Jurkat, Clone E6-1 (cell line): ENCODE data around the gene MSL3.
A peak's percentile ranks its signal among the peaks of the same experiment; 100 is the strongest.

Source experiments
- DNase-seq: peaks from one replicate; pipeline ENCODE4 v3.0.0-alpha.2; 2011; ENCODE audit warnings: low read depth, low spot score
- H3K4me3 ChIP-seq: 2 replicates; pipeline ENCODE4 v1.5.1; 2011; ENCODE audit warnings: mild to moderate bottlenecking, low read length, control low read depth, moderate library complexity

MSL3 gene

DNA sequence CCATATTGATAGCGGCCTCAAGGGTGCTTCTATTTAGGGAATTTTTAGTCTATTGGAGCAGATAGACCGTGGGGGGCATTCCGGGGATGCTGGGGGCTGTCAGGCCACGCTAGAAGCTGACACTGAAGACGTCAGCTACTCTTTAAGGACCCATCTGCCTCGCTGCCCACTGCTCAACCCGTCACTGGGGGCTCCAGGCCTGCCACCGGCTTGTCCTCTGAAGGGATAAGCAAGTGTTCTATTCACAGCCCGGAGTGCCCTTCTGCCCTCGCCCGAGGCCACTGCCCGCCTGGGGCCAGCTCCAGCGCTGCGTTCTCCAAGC lies 679 bp upstream of the MSL3 start:
- no peak for DNase-seq
- peak overlapping the region; percentile 49 for H3K4me3 ChIP-seq

- DNase-seq, result peak; percentile 75
- peak overlapping the region; percentile 80 for H3K4me3 ChIP-seq
These were observed 549 bp downstream of the MSL3 start for GRCh38 chrX:11758400-11759171.

- H3K4me3 ChIP-seq, result peak overlapping the region; percentile 80
These were observed 1.1 kb downstream of the MSL3 start for GRCh38 chrX:11759172-11759460.

DNA sequence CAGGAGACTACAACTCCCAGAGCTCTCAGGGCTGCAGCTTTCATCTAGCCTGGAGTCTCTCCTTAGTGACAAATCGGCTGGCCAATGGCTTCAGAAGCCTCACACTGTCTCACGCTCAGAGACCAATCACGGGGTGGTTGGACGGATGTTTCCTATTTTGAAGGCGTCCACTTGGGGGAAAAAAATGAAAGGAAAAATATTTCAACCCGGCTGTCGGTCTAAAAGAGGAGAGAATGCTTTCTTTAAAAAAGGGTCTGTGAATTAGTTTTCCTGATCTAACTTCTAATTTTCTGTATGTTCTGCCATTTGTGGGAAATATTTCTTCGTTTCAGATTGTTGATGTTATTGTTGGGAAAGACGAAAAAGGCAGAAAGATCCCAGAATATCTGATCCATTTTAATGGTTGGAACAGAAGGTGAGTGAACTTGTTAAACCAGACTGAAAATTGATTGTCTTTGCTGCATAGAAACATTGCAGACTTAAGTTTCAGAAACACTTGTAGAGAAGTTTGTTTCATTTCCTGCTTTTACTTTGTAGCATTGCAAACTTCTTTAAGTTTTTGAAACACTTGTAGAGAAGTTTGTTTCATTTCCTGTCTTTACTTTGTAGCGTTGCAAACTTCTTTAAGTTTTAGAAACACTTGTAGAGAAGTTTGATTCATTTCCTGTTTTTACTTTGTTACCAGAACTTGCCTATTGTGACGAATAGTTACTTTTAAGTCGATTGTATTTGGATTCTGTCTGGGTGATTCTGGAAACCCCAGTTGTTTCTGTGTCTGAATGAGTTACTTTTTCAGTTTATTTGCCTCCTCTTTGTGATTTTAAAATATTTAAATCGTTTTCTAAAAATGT lies 1.6 kb downstream of the MSL3 start:
- DNase-seq, result peak; percentile 85
- H3K4me3 ChIP-seq, result peak overlapping the region; percentile 80

More at GRCh38 chrX:11759172-11759460, 1.1 kb downstream of the MSL3 start:
- no peak for DNase-seq

GRCh38 chrX:11760958-11761357 lies 2.9 kb downstream of the MSL3 start:
- no peak overlapping the region for H3K4me3 ChIP-seq
- DNase-seq, result no peak

- H3K4me3 ChIP-seq, result no peak overlapping the region
- no peak for DNase-seq
These were observed 6.6 kb downstream of the MSL3 start for GRCh38 chrX:11764602-11765067.

DNA sequence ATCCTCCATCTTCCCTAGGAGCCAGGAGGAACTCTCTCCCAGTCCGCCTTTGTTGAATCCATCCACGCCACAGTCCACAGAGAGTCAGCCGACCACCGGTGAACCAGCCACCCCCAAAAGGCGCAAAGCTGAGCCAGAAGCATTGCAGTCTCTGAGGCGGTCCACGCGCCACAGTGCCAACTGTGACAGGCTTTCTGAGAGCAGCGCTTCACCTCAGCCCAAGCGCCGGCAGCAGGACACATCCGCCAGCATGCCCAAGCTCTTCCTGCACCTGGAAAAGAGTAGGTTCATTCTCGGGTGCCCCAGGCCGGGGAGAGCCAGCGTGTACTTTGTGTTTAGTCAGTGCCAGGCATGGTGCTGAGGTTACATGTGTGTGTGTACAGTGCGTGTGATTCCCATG lies 7.4 kb downstream of the MSL3 start:
- DNase-seq, result no peak
- H3K4me3 ChIP-seq, result no peak overlapping the region

- no peak overlapping the region for H3K4me3 ChIP-seq
- DNase-seq, result no peak
These were observed 8.4 kb downstream of the MSL3 start for GRCh38 chrX:11766487-11766886.

GRCh38 chrX:11768039-11768438 lies 10.0 kb downstream of the MSL3 start:
- DNase-seq, result no peak
- no peak overlapping the region for H3K4me3 ChIP-seq

- no peak overlapping the region for H3K4me3 ChIP-seq
- peak; percentile 49 for DNase-seq
These were observed 12.3 kb downstream of the MSL3 start for GRCh38 chrX:11770320-11770719.

- H3K4me3 ChIP-seq, result no peak overlapping the region
- no peak for DNase-seq
These were observed 20.2 kb downstream of the MSL3 start for GRCh38 chrX:11778230-11778629.

GRCh38 chrX:11781133-11781532 lies 23.1 kb downstream of the MSL3 start:
- no peak overlapping the region for H3K4me3 ChIP-seq
- DNase-seq, result no peak

- no peak for DNase-seq
These were observed 23.8 kb downstream of the MSL3 start for GRCh38 chrX:11781734-11782370.

GRCh38 chrX:11784543-11784942 lies 26.5 kb downstream of the MSL3 start:
- no peak overlapping the region for H3K4me3 ChIP-seq
- DNase-seq, result no peak

More at GRCh38 chrX:11781734-11782370, 23.8 kb downstream of the MSL3 start:
- H3K4me3 ChIP-seq, result no peak overlapping the region

DNA sequence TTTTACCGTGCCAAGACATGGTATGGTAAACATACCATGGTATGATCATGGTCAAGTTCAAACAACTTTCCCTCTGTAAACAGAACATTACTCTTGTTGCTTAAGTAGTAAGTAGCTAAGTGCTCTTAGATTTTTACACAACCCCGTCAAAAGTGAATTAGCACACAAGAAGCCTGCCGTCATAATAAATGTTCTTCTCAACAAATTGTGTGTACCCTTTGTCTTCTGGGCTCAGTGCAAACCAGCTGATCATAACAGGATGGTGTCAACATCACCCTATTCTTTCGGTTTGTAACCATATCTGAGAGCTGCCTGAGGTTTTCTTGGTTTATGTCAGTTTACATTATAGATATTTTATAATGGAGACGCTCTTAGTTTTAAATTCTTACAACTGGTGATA lies 28.8 kb downstream of the MSL3 start:
- no peak overlapping the region for H3K4me3 ChIP-seq
- DNase-seq, result no peak

GRCh38 chrX:11787564-11787963 lies 29.5 kb downstream of the MSL3 start:
- DNase-seq, result no peak
- no peak overlapping the region for H3K4me3 ChIP-seq

- no peak for DNase-seq
- H3K4me3 ChIP-seq, result no peak overlapping the region
These were observed 31.8 kb downstream of the MSL3 start for GRCh38 chrX:11789809-11790208.

DNA sequence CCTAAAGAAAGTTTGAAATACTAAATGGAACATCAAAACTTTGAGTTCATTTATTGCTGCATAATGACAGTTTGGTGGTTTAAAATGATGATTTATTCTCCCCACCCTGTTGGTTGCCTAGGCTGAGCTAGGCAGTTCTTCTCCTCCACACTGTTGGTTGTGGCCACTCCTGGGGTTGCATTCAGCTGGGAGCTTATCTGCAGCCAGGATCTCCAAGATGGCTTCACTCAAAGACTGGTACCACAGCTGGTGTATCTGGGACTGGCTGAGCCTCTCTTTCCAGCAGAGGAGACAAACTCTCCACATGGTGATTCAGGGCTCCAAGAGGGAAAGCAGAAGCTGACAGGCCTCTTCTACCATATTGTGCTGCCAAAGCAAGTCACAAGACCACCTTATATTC lies 33.1 kb downstream of the MSL3 start:
- peak; percentile 70 for DNase-seq

DNA sequence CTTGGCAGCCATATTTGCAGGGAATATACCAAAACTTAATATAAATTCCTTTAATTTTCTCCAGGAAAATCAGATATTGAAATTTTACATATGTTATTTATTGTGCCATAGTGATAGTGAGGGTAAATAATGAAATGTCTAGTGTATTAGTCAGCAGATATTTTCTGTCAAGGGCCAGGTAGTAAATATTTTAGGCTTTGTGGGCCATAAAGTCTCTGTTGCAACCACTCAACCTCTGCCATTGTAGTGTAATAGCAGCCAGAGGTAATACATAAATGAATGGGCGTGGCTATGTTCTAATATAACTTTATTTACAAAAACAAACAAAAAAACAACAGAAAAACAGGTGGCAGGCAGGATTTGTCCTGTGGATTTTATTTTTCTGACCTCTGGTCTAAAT lies 33.5 kb downstream of the MSL3 start:
- no peak for DNase-seq
- no peak overlapping the region for H3K4me3 ChIP-seq

More for the DNA sequence above, 33.1 kb downstream of the MSL3 start:
- H3K4me3 ChIP-seq, result no peak overlapping the region
